ENCODE data around the gene HDAC9.
A peak's percentile ranks its signal among the peaks of the same experiment; 100 is the strongest.

Gene HDAC9

GRCh38 chr7:18755793-18756192, 260.2 kb downstream of the HDAC9 start:
- no peak overlapping the region for H3K4me3 ChIP-seq (ENCODE audit: low read depth, low read length)
- no peak for DNase-seq (ENCODE audit: low read depth)

GRCh38 chr7:18756378-18757050, 261.0 kb downstream of the HDAC9 start:
- no peak for DNase-seq (ENCODE audit: low read depth)
- H3K4me3 ChIP-seq (ENCODE audit: low read depth, low read length), result no peak overlapping the region

GRCh38 chr7:18760046-18760445, 264.5 kb downstream of the HDAC9 start:
- no peak overlapping the region for H3K4me3 ChIP-seq (ENCODE audit: low read depth, low read length)
- no peak for DNase-seq (ENCODE audit: low read depth)

DNA sequence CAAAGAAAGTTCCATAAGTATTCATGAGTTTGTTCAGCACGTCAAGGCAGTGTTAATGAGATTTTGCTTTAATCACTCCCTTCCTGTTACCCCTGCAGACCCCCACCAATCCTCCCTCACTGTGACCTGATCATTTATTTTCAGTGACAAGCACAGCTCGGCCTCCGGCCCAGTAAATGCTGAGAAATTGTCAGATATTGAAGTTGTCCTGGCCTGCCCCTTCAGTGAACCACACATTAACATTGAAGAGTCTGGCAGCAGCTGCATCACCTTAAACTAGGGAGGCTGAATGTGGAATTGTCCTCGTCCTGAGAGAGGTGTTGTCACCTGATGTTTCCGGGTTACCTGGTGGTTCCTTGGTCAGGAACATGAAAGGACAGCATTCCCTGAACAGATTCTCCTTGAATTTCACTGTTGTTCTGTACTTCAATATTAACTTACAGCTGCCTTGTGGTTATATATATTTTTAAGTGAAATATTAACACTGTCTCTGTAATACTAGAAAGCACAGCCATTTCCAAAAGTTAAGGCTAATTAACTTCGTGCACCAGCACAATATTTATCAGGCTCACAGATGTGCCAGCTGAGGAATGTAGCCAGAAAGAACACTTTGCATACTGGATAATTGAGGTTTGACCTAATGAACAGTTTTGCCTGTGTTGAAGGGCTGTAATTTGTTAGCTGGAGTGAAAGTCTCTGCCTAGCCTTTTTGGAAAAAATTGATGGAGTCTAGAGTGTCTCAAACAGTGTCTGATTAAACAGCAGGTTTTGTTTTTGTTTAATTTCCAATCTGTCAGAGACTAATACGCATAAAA, 265.3 kb downstream of the HDAC9 start:
- no peak for DNase-seq (ENCODE audit: low read depth)
- H3K4me3 ChIP-seq (ENCODE audit: low read depth, low read length), result no peak overlapping the region

GRCh38 chr7:18762189-18762588, 266.6 kb downstream of the HDAC9 start:
- no peak overlapping the region for H3K4me3 ChIP-seq (ENCODE audit: low read depth, low read length)

DNA sequence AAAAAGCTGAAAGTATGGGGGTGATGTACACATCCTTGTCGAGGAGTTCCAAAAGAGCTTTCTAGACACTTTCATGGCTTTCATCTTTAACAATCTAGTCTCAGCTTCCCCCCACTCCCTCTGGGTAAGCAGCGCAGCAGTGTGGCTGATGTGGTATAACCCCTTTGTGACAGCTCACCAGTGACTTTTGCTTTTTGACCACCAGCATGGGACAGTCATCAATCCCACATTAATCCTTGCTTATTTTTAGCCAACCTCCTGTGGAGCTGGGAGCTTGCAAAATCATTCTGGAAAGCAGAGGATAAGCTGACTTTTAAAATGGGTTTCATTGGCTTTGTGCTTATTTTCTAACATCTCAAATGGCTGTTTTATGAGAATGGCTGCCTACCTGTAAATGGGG, 272.7 kb downstream of the HDAC9 start:
- H3K4me3 ChIP-seq (ENCODE audit: low read depth, low read length), result no peak overlapping the region
- no peak for DNase-seq (ENCODE audit: low read depth)

More at GRCh38 chr7:18762189-18762588, 266.6 kb downstream of the HDAC9 start:
- peak; percentile 73 for DNase-seq (ENCODE audit: low read depth)

DNA sequence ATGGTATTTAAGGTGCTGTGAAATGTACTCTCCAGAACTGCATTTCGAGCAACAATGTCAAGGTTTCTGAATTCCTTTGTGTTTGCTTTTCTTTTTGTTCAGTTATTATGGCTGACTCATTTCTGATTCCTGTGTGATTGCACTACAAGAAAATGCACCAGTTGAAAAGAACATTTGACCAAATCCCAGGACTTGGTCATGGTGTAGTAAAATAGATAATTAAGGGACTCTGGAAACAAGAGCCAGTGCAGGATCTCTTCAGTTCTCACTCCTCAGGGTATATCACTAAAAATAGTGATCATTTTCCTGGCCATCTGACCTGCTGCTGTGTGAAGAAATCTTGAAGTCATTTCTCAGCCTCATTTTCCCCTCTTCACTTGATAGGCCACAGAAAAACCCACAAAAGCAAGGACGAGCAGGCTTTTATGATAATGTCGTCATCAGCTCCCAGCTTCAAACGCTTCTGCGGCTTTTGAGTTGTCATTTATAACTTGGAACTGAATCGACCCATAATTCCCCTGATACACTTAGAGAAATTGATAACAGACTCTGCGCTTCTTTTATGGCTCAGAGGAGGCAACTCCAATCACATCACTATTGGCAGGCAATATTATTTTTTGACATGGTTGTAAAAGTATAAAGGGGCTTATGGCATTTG, 274.7 kb downstream of the HDAC9 start:
- no peak overlapping the region for H3K4me3 ChIP-seq (ENCODE audit: low read depth, low read length)
- peak; percentile 75 for DNase-seq (ENCODE audit: low read depth)

DNA sequence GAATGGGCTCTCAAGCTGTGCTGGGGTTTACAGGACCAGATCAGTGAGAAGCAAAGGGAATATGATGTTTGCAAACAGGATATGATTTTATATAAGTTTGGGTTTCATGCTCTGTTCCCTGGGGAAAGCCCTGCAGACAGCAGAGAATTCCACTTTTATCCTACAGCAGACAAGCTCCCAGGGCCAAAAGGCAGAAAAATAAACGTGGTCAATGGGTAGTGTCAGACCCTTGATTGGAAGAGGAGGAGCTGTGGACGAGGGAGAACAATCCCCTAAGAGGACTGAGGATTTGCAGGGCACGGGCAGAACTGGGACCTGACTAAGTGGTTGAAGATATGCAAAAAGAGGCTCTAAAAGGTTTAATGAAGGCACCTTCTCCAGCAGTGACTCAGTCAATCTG, 275.3 kb downstream of the HDAC9 start:
- no peak for DNase-seq (ENCODE audit: low read depth)
- no peak overlapping the region for H3K4me3 ChIP-seq (ENCODE audit: low read depth, low read length)

DNA sequence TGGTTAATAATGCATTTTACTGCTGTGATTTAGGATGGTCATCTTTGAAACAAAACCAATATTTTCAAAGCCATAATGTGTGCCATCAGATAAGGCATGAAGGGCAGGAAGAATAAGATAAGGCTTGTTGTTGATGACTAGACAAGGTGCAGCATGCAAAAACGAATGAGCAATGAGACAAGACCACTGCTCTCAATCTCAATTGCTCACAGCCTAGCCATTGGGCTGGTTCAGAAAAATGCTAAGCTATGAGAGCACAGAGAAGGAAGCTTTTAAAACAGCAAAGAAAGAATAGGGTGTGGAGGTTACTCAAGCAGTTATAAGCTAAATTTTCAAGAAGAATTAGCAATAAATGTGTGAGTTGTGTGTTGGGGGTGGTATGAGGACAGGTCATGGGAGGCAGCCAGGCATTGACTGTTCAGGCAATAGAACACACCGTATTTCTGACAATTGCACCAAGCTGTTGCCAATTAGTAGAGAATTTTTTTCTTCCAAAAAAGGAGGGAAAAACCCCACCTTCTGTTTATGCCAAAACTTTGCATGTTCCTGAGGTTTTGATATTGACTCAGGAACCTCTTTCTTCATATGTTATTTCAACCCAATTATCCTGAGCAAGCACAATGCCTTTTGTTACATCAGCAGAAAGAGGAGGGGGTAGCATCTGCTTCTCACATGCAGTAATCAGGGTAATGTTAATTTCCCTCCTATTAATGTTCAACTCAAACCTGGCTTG, 276.5 kb downstream of the HDAC9 start:
- H3K4me3 ChIP-seq (ENCODE audit: low read depth, low read length), result no peak overlapping the region
- DNase-seq (ENCODE audit: low read depth), result no peak

DNA sequence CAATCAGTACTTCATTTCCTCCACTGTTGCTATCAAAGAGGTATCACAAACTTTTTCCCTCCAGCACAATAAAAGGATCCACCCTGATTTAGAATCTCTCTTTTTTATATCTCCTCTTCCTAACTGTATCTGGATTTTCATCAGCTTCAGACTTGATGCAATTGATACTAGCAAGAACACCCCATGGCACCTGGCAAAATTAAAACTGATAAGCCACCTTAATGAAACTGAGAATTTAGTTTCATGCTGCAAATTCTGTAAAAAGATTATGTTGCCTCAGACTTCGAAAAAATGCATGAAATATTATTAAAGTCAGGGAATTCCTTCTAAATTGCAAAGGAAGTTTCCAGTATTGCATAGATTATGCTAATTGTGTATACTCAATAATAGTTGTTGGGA, 277.0 kb downstream of the HDAC9 start:
- no peak for DNase-seq (ENCODE audit: low read depth)

GRCh38 chr7:18777314-18777713, 281.8 kb downstream of the HDAC9 start:
- no peak for DNase-seq (ENCODE audit: low read depth)
- H3K4me3 ChIP-seq (ENCODE audit: low read depth, low read length), result no peak overlapping the region

More for the DNA sequence above, 277.0 kb downstream of the HDAC9 start:
- H3K4me3 ChIP-seq (ENCODE audit: low read depth, low read length), result no peak overlapping the region

- DNase-seq (ENCODE audit: low read depth), result no peak
- H3K4me3 ChIP-seq (ENCODE audit: low read depth, low read length), result no peak overlapping the region
These were observed 283.0 kb downstream of the HDAC9 start for GRCh38 chr7:18778594-18778993.

DNA sequence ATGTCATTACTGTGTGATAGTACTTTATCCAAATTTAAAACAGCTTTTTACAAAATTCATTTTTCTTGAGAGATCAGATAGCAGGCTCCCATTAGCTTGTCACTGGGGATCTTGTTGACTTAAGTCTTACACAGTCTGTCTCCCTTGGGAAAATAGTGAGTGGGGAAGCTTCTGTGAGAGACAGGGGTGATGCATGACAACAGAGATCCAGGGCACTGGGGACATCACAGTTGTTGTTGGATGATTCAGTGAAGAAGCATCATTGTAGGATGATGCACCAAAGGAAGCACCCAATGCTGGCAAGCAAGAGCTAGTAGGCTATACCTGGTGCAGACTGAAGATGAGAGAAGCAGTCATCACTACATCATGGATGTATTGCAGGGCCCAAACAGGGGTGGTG, 284.7 kb downstream of the HDAC9 start:
- no peak overlapping the region for H3K4me3 ChIP-seq (ENCODE audit: low read depth, low read length)
- DNase-seq (ENCODE audit: low read depth), result no peak

GRCh38 chr7:18780938-18781337, 285.4 kb downstream of the HDAC9 start:
- no peak overlapping the region for H3K4me3 ChIP-seq (ENCODE audit: low read depth, low read length)
- no peak for DNase-seq (ENCODE audit: low read depth)

DNA sequence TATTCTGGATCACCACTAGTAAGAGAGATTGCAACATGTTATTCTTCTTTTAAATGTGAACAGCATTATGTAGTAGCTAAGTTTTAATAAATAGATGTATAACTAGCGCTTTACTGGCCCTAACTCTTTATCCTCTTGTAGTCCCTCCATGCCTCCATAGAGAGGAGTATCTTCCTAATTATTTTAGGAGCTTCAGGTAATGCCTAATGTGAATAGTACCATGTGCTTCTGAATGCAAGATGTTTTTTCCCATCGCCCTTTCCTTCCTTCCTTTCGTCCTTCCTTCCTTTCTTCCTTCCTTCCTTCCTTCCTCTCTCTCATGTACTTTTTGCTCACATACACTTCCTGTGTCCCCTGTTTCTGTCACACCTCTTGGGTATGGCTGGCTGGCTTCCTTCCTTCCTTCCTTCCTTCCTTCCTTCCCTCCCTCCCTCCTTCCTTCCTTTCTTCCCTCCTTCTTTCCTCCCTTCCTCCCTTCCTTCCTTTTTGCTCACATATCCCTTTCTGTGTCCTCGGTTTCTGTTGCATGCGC, 290.7 kb downstream of the HDAC9 start:
- no peak for DNase-seq (ENCODE audit: low read depth)
- H3K4me3 ChIP-seq (ENCODE audit: low read depth, low read length), result no peak overlapping the region

DNA sequence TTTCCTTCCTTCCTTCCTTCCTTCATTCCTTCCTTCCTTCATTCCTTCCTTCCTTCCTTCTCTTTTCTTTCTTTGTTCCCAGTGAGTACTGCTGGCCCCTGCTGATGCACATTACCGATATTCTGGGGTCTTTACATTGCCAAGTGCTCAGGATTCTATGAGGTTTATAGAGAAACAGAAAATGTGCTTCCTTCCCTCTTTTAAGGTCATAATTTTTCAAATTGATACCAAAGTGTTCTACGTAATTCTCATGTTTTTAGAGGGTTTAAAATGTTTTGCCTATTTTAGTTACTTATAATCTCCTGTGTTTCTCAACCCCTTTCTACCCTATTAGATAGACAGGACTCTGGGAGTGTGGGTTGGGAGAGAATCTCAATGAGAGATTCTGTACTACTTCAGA, 291.2 kb downstream of the HDAC9 start:
- no peak for DNase-seq (ENCODE audit: low read depth)
- H3K4me3 ChIP-seq (ENCODE audit: low read depth, low read length), result no peak overlapping the region

DNA sequence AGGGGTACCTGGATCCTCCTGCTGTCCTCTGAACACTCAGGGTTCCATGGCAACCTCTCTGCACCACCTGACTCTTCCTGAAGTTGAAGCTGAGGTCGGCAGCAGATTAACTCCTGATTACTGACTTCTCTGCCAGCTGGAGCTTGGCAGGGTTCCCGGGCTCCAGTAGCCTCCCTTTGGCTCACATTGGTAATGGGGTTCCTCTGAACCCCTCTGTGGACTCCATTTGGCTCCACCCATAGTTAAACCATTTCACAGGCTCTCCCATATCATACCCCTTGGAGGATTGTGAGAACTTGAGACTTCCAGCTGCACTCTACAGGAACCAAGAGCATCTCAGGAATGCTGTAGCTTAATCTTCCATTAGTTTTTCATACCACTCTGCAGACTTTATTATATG, 292.5 kb downstream of the HDAC9 start:
- DNase-seq (ENCODE audit: low read depth), result no peak
- no peak overlapping the region for H3K4me3 ChIP-seq (ENCODE audit: low read depth, low read length)

- DNase-seq (ENCODE audit: low read depth), result no peak
These were observed 297.5 kb downstream of the HDAC9 start for GRCh38 chr7:18792871-18793595.

GRCh38 chr7:18796216-18796615, 300.7 kb downstream of the HDAC9 start:
- no peak overlapping the region for H3K4me3 ChIP-seq (ENCODE audit: low read depth, low read length)
- DNase-seq (ENCODE audit: low read depth), result no peak

More at GRCh38 chr7:18792871-18793595, 297.5 kb downstream of the HDAC9 start:
- no peak overlapping the region for H3K4me3 ChIP-seq (ENCODE audit: low read depth, low read length)

Measured in skeletal muscle cell (primary cell).